Glutamatergic neuron (in vitro differentiated cells): ENCODE data around the gene SUDS3. TPM values are rescaled to one million over a fixed set of nuclear protein-coding genes. Genes with fewer than 3 reads are reported as not detected.

Source experiments
- DNase-seq: peaks from one replicate; pipeline ENCODE4 v3.0.0; 2022
- H3K27ac Mint-ChIP-seq: one replicate; pipeline ENCODE4 v1.8.0; 2020; ENCODE audit warnings: mild to moderate bottlenecking, mixed read lengths, inconsistent platforms; ENCODE audit not compliant: unreplicated experiment
- H3K27me3 Mint-ChIP-seq: one replicate; pipeline ENCODE4 v1.8.0; 2020; ENCODE audit warnings: mild to moderate bottlenecking, moderate library complexity, mixed read lengths, inconsistent platforms; ENCODE audit not compliant: unreplicated experiment
- H3K36me3 Mint-ChIP-seq: one replicate; pipeline ENCODE4 v1.8.0; 2020; ENCODE audit warnings: mild to moderate bottlenecking, mixed read lengths, inconsistent platforms; ENCODE audit not compliant: unreplicated experiment
- H3K4me1 Mint-ChIP-seq: one replicate; pipeline ENCODE4 v1.8.0; 2020; ENCODE audit warnings: mild to moderate bottlenecking, low read depth, mixed read lengths, inconsistent platforms; ENCODE audit not compliant: unreplicated experiment
- H3K4me3 Mint-ChIP-seq: one replicate; pipeline ENCODE4 v1.8.0; 2020; ENCODE audit warnings: mild to moderate bottlenecking, mixed read lengths, inconsistent platforms; ENCODE audit not compliant: unreplicated experiment
- H3K9me3 Mint-ChIP-seq: one replicate; pipeline ENCODE4 v1.8.0; 2020; ENCODE audit warnings: mild to moderate bottlenecking, moderate library complexity, mixed read lengths, inconsistent platforms; ENCODE audit not compliant: unreplicated experiment
- CTCF ChIP-seq: fragments of 200-600 bp; sonication (generic); IDR thresholded peaks from one replicate; pipeline ENCODE4 v1.5.0; 2021; ENCODE audit not compliant: partially characterized antibody, unreplicated experiment
- total RNA-seq: library from RNA; stranded (reverse); fragmentation: NEBNext Ultra II Directional; extraction: Animal tissue kit (Norgen Biotek cat#: 25700); gene quantifications from one replicate; pipeline ENCODE4 v1.2.1, GENCODE V29; 2021; ENCODE audit not compliant: unreplicated experiment

SUDS3 gene
- total RNA-seq, 1 donor from 2014 or later = 32.5 TPM

GRCh38 chr12:118358612-118359540 is 17.5 kb upstream of the SUDS3 start:
- TF ChIP-seq CTCF = no peak
- H3K36me3 Mint-ChIP-seq = peaks cover 4% of the 10 kb centered on the region
- H3K4me1 Mint-ChIP-seq = peaks cover 5% of the 10 kb centered on the region

GRCh38 chr12:118359541-118359915 is 16.8 kb upstream of the SUDS3 start:
- Mint-ChIP-seq H3K27ac (no peak overlapping the region), H3K9me3 (no peaks in the 10 kb centered on the region), H3K36me3 (no peaks in the 10 kb centered on the region), H3K27me3 (peaks cover 3% of the 10 kb centered on the region), H3K4me1 (peaks cover 5% of the 10 kb centered on the region), H3K4me3 (no peak overlapping the region)
- no peak for TF ChIP-seq CTCF
- no peak for DNase-seq

More at GRCh38 chr12:118358612-118359540, 17.5 kb upstream of the SUDS3 start:
- no peak overlapping the region for H3K27ac Mint-ChIP-seq
- no peak overlapping the region for H3K4me3 Mint-ChIP-seq
- H3K9me3 Mint-ChIP-seq = no peaks in the 10 kb centered on the region
- peaks cover 3% of the 10 kb centered on the region for H3K27me3 Mint-ChIP-seq
- DNase-seq = no peak

- no peak for TF ChIP-seq CTCF
- no peaks in the 10 kb centered on the region for H3K36me3 Mint-ChIP-seq
- no peak overlapping the region for H3K4me3 Mint-ChIP-seq
- peaks cover 3% of the 10 kb centered on the region for H3K27me3 Mint-ChIP-seq
- peaks cover 5% of the 10 kb centered on the region for H3K4me1 Mint-ChIP-seq
- no peak overlapping the region for H3K27ac Mint-ChIP-seq
- H3K9me3 Mint-ChIP-seq = no peaks in the 10 kb centered on the region
- DNase-seq = no peak
These were observed 15.3 kb upstream of the SUDS3 start for GRCh38 chr12:118361092-118361404.

- H3K4me1 Mint-ChIP-seq = peaks cover 5% of the 10 kb centered on the region
- DNase-seq = no peak
- H3K9me3 Mint-ChIP-seq = no peaks in the 10 kb centered on the region
- no peak for TF ChIP-seq CTCF
- peaks cover 3% of the 10 kb centered on the region for H3K27me3 Mint-ChIP-seq
- no peak overlapping the region for H3K27ac Mint-ChIP-seq
- H3K4me3 Mint-ChIP-seq = no peak overlapping the region
- no peaks in the 10 kb centered on the region for H3K36me3 Mint-ChIP-seq
These were observed 14.5 kb upstream of the SUDS3 start for GRCh38 chr12:118361889-118362288.

GRCh38 chr12:118368821-118369220 is 7.5 kb upstream of the SUDS3 start:
- no peak overlapping the region for H3K27ac Mint-ChIP-seq
- H3K9me3 Mint-ChIP-seq = peaks cover 4% of the 10 kb centered on the region
- peaks cover 3% of the 10 kb centered on the region for H3K27me3 Mint-ChIP-seq
- H3K4me1 Mint-ChIP-seq = no peaks in the 10 kb centered on the region
- no peak for DNase-seq
- no peaks in the 10 kb centered on the region for H3K36me3 Mint-ChIP-seq
- no peak overlapping the region for H3K4me3 Mint-ChIP-seq
- no peak for TF ChIP-seq CTCF
